Measurements from ENCODE around the gene CACNA1G.

- TF ChIP-seq, protein P1, sequence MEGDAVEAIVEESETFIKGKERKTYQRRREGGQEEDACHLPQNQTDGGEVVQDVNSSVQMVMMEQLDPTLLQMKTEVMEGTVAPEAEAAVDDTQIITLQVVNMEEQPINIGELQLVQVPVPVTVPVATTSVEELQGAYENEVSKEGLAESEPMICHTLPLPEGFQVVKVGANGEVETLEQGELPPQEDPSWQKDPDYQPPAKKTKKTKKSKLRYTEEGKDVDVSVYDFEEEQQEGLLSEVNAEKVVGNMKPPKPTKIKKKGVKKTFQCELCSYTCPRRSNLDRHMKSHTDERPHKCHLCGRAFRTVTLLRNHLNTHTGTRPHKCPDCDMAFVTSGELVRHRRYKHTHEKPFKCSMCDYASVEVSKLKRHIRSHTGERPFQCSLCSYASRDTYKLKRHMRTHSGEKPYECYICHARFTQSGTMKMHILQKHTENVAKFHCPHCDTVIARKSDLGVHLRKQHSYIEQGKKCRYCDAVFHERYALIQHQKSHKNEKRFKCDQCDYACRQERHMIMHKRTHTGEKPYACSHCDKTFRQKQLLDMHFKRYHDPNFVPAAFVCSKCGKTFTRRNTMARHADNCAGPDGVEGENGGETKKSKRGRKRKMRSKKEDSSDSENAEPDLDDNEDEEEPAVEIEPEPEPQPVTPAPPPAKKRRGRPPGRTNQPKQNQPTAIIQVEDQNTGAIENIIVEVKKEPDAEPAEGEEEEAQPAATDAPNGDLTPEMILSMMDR (IDR thresholded peaks at IDR 0.05), result no peak
- no peak for TF ChIP-seq POLR2A (IDR thresholded peaks at IDR 0.05)
Observed at GRCh38 chr17:50513495-50513894, 47.0 kb upstream of the CACNA1G start.

Measured in prostate gland (tissue), 2 donors.